Adrenal gland (tissue), 12 donors: ENCODE results near the gene RBM28. TPM values are rescaled to one million over a fixed set of nuclear protein-coding genes. Genes with fewer than 3 reads are reported as not detected.
A peak's percentile ranks its signal among the peaks of the same experiment; 100 is the strongest.

ENCODE experiments used
- DNase-seq, 7 donors: peaks; one replicate each; pipeline ENCODE4 v3.0.0-alpha.2; 2019 to 2020
- H3K27ac ChIP-seq, 5 donors: fragments of 200-600 bp; sonication (generic) in 4 of 5; 1 replicate in 3 of 5; 2 replicates in 2 of 5; pipeline versions ENCODE4 v1.5.1 to v1.8.0; 2016 to 2020; ENCODE audit warnings: mild to moderate bottlenecking in 1 of 5
- H3K27me3 ChIP-seq: fragments of 200-600 bp; 2 replicates; pipeline ENCODE4 v1.8.0; 2021
- H3K36me3 ChIP-seq, 2 donors: fragments of 200-600 bp; replicated peaks in 1 of 2; 1 replicate in 1 of 2; 2 replicates in 1 of 2; pipeline versions ENCODE4 v1.5.1 to v1.8.0; 2018 to 2022
- H3K4me1 ChIP-seq, 2 donors: fragments of 200-600 bp; replicated peaks in 1 of 2; 1 replicate in 1 of 2; 2 replicates in 1 of 2; pipeline versions ENCODE4 v1.5.1 to v1.8.0; 2018 to 2021
- H3K4me3 ChIP-seq, 4 donors: fragments of 200-600 bp; sonication (generic) in 3 of 4; one replicate each; pipeline ENCODE4 v1.5.1; 2016 to 2018
- H3K9me3 ChIP-seq, 3 donors: fragments of 200-600 bp; sonication (generic) in 1 of 3; replicated peaks in 1 of 3; 1 replicate in 2 of 3; 2 replicates in 1 of 3; pipeline versions ENCODE4 v1.5.1 to v1.8.0; 2016 to 2021
- CTCF ChIP-seq, 6 experiments: fragments of 450-650 bp in 4 of 6; fragments of 200-600 bp in 2 of 6; sonication (generic) in 1 of 6; IDR thresholded peaks; 1 replicate in 5 of 6; 2 replicates in 1 of 6; pipeline versions ENCODE4 v1.5.1 to v1.8.0; 2016 to 2021; ENCODE audit warnings: antibody characterized with exemption in 6 of 6, mild to moderate bottlenecking in 2 of 6, moderate library complexity in 1 of 6
- POLR2A ChIP-seq, 2 donors: fragments of 450-650 bp; IDR thresholded peaks; one replicate each; pipeline ENCODE4 v1.6.1; 2017; ENCODE audit warnings: antibody characterized with exemption in 2 of 2, mild to moderate bottlenecking in 2 of 2, moderate library complexity in 1 of 2
- WGBS, 4 donors: extraction: QIAGEN DNeasy Blood & Tissue Kit in 2 of 4; methylation state at CpG; one replicate each; pipeline versions ENCODE4 v1.1.5 to v1.1.7; 2013 to 2017; 5-methylcytosine and 5-hydroxymethylcytosine counted together
- intact Hi-C, 2 donors: fragments of 100-400 bp; cut with DNase I; formaldehyde crosslinking; loops; one replicate each; pipeline versions ENCODE4 v1.14.1 to v1.15.0; 2022 to 2023
- polyA plus RNA-seq, 3 donors: library from polyadenylated mRNA; stranded (reverse); fragments of 200-250 nt in 2 of 3; fragments of 350-450 nt in 1 of 3; fragmentation: Illumina TruSeq in 1 of 3; extraction: RNeasy Lipid Tissue Mini Kit (QIAGEN cat#74804) in 1 of 3; gene quantifications; one replicate each; pipeline ENCODE4 v1.2.3, GENCODE V29; 2013 to 2014
- total RNA-seq, 9 donors: library from RNA; depleted of rRNA in 4 of 9; stranded (reverse); fragments of >200 nt in 4 of 9; fragments of 120-200 nt in 1 of 9; fragmentation: NEBNext Ultra II Directional in 1 of 9; extraction: Animal tissue kit (Norgen Biotek cat#: 25700) in 1 of 9; gene quantifications; one replicate each; pipeline versions ENCODE4 v1.1.0 to v1.2.4, GENCODE V29; 2013 to 2023
- donor health status: healthy with polysubstance abuse.
- donor health status: Bipolar disorder and iron deficiency.
- donor health status: DM: yes; HTN: yes; CAD: no.
- donor health status: DM: no; HTN: no; CAD: no.
- donor health status: DM: no; HTN: no; CAD: no.
- donor health status: DM: yes; HTN: yes; CAD: no.

Gene RBM28
- total and polyA plus RNA-seq, 12 donors, result 8.0 to 61.3 (median 24.2) TPM

GRCh38 chr7:128360359-128360678 lies 16.6 kb upstream of the RBM28 start:
- TF ChIP-seq CTCF (IDR thresholded peaks at IDR 0.05) (no peak), POLR2A (IDR thresholded peaks at IDR 0.05) (no peak)
- WGBS, 4 donors, result 32 to 63% (median 37%) methylated on average over 4 to 9 of the region's 9 CpGs
- H3K4me1 ChIP-seq, result peaks cover 4 to 7% of the 10 kb centered on the region in 2 donors
- peak in 1 of 7 donors; percentile 48 for DNase-seq
- no peaks in the 10 kb centered on the region for H3K9me3 ChIP-seq
- peak overlapping the region in 1 of 4 donors; percentile 76 for H3K4me3 ChIP-seq
- H3K27me3 ChIP-seq, result peaks cover 14% of the 10 kb centered on the region
- no peaks in the 10 kb centered on the region for H3K36me3 ChIP-seq
- H3K27ac ChIP-seq, result no peak overlapping the region
- intact Hi-C loops, result no loop called here

- no peak overlapping the region for H3K27ac ChIP-seq
- intact Hi-C loops, result no loop called here
- WGBS, 4 donors, result 84 to 100% (median 93%) methylated on average over 1 to 4 of the region's 4 CpGs
Observed at GRCh38 chr7:128359939-128360338, 16.2 kb upstream of the RBM28 start.

DNA sequence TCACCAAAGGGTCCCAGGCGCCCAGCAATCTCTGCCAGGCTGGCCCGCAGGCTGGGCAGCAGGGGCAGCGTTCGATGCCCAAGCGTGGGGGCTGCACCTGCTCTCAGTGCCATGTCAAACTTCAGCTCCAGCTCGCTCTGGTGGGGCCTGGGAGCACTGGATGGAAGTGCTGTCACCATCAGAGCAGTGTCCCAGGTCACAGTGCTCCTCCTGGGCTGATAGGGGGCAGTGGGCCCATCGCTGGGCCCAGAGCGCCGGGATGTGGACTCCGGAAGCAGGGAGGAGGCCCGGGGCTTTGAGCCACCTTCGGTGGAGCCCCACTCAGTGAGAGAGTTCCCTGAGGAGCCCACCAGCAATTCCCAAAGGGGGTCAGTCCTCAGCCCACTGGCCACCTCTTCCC lies 15.6 kb upstream of the RBM28 start:
- Histone ChIP-seq H3K27me3 (peaks cover 14% of the 10 kb centered on the region), H3K36me3 (no peaks in the 10 kb centered on the region), H3K9me3 (no peaks in the 10 kb centered on the region), H3K4me1 (peaks cover 4 to 7% of the 10 kb centered on the region in 2 donors), H3K27ac (no peak overlapping the region), H3K4me3 (no peak overlapping the region)
- intact Hi-C loops, result no loop called here
- WGBS, 4 donors, result 83 to 96% (median 90%) methylated on average over 5 to 12 of the region's 12 CpGs
- DNase-seq, result no peak
- TF ChIP-seq CTCF (IDR thresholded peaks at IDR 0.05), result no peak
- no peak for TF ChIP-seq POLR2A (IDR thresholded peaks at IDR 0.05)

More at GRCh38 chr7:128359939-128360338, 16.2 kb upstream of the RBM28 start:
- peaks cover 4 to 7% of the 10 kb centered on the region in 2 donors for H3K4me1 ChIP-seq
- no peak overlapping the region for H3K4me3 ChIP-seq
- no peak for TF ChIP-seq CTCF (IDR thresholded peaks at IDR 0.05)
- H3K36me3 ChIP-seq, result no peaks in the 10 kb centered on the region
- H3K27me3 ChIP-seq, result peaks cover 14% of the 10 kb centered on the region
- DNase-seq, result no peak
- no peaks in the 10 kb centered on the region for H3K9me3 ChIP-seq

- H3K4me3 ChIP-seq, result no peak overlapping the region
- H3K9me3 ChIP-seq, result no peaks in the 10 kb centered on the region
- DNase-seq, result no peak
- 72 to 86% (median 79%) methylated on average over 1 of the region's 1 CpG for WGBS, 4 donors
- intact Hi-C loops, result no loop called here
- TF ChIP-seq CTCF (IDR thresholded peaks at IDR 0.05), result no peak
- no peak for TF ChIP-seq POLR2A (IDR thresholded peaks at IDR 0.05)
- peaks cover 7% of the 10 kb centered on the region for H3K27me3 ChIP-seq
- H3K27ac ChIP-seq, result no peak overlapping the region
- H3K4me1 ChIP-seq, result peaks cover 4 to 7% of the 10 kb centered on the region in 2 donors
- H3K36me3 ChIP-seq, result no peaks in the 10 kb centered on the region
Observed at GRCh38 chr7:128358233-128358632, 14.5 kb upstream of the RBM28 start.
